Osteocyte (in vitro differentiated cells): ENCODE results near the gene TRIM47. TPM values are rescaled to one million over a fixed set of nuclear protein-coding genes. Genes with fewer than 3 reads are reported as not detected.

Experiments
- DNase-seq: peaks from one replicate; pipeline ENCODE4 v3.0.0; 2021; ENCODE audit warnings: mixed read lengths; ENCODE audit not compliant: unreplicated experiment; ENCODE audit errors: extremely low spot score
- H3K27ac Mint-ChIP-seq: one replicate; pipeline ENCODE4 v1.8.0; 2021; ENCODE audit warnings: mild to moderate bottlenecking, mixed read lengths; ENCODE audit not compliant: unreplicated experiment
- H3K27me3 Mint-ChIP-seq: one replicate; pipeline ENCODE4 v1.8.0; 2021; ENCODE audit warnings: mixed read lengths; ENCODE audit not compliant: unreplicated experiment
- H3K36me3 Mint-ChIP-seq: one replicate; pipeline ENCODE4 v1.8.0; 2021; ENCODE audit warnings: mixed read lengths; ENCODE audit not compliant: unreplicated experiment
- H3K4me1 Mint-ChIP-seq: one replicate; pipeline ENCODE4 v1.8.0; 2021; ENCODE audit warnings: mixed read lengths; ENCODE audit not compliant: unreplicated experiment
- H3K4me3 Mint-ChIP-seq: one replicate; pipeline ENCODE4 v1.8.0; 2021; ENCODE audit warnings: mild to moderate bottlenecking, moderate library complexity, mixed read lengths; ENCODE audit not compliant: unreplicated experiment
- H3K9me3 Mint-ChIP-seq: one replicate; pipeline ENCODE4 v1.8.0; 2021; ENCODE audit warnings: mixed read lengths; ENCODE audit not compliant: unreplicated experiment
- long read RNA-seq: library from polyadenylated mRNA; unstranded; transcript quantifications from one replicate; pipeline ENCODE4 v2.0.0, GENCODE V29; 2021
- total RNA-seq: library from RNA; stranded (reverse); gene quantifications from 2 replicates; pipeline ENCODE4 v1.2.1, GENCODE V29; 2021
- TF ChIP-seq, protein P1 (sequence below): fragments of 200-600 bp; sonication (generic); IDR thresholded peaks from 2 replicates; pipeline ENCODE4 v1.5.0; 2021; ENCODE audit warnings: antibody characterized with exemption, mild to moderate bottlenecking, moderate library complexity

Gene TRIM47, protein sequence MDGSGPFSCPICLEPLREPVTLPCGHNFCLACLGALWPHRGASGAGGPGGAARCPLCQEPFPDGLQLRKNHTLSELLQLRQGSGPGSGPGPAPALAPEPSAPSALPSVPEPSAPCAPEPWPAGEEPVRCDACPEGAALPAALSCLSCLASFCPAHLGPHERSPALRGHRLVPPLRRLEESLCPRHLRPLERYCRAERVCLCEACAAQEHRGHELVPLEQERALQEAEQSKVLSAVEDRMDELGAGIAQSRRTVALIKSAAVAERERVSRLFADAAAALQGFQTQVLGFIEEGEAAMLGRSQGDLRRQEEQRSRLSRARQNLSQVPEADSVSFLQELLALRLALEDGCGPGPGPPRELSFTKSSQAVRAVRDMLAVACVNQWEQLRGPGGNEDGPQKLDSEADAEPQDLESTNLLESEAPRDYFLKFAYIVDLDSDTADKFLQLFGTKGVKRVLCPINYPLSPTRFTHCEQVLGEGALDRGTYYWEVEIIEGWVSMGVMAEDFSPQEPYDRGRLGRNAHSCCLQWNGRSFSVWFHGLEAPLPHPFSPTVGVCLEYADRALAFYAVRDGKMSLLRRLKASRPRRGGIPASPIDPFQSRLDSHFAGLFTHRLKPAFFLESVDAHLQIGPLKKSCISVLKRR
- total RNA-seq, result 33.3 and 40.2 TPM in 2 replicates
- long read RNA-seq, partial matches to known transcripts, result 0 of 1 reads
- long read RNA-seq, other reads (novel, unspliced or antisense), result 0 of 1 reads

DNA sequence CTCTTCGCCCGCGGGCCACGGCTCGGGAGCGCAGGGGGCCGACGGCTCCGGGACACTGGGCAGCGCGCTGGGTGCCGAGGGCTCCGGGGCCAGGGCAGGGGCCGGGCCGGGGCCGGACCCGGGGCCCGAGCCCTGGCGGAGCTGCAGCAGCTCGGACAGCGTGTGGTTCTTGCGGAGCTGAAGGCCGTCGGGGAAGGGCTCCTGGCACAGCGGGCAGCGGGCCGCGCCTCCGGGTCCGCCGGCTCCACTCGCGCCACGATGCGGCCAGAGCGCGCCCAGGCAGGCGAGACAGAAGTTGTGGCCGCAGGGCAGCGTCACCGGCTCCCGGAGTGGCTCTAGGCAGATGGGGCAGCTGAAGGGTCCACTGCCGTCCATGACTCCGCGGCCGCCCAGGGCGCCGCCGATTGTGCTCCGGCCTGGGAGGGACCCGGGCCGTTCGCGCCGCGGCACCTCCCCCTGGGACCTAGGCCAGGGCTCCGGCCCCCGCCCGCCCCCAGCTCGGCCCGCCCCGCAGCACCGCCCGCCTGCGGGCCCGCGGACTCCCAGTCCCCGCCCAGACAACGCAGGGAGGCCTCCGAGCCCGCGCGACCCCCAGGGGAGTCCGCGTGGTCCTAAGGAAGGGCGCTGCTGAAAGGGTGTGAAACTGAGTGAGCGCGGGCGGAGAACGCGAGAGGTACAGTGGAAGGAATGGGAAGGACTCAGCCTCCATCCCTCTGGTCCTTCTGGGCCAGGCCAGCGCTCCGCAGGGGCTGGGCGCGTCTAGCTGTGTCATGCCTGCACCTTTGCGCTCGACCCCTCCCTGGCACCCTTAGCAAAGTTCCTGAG lies at the start of gene TRIM47:
TSS of gene TRIM47 (minus strand) at position 408 of the 825 bp plus-strand sequence. CDS start at position 375, 33 bp downstream.
- TF ChIP-seq, protein P1, sequence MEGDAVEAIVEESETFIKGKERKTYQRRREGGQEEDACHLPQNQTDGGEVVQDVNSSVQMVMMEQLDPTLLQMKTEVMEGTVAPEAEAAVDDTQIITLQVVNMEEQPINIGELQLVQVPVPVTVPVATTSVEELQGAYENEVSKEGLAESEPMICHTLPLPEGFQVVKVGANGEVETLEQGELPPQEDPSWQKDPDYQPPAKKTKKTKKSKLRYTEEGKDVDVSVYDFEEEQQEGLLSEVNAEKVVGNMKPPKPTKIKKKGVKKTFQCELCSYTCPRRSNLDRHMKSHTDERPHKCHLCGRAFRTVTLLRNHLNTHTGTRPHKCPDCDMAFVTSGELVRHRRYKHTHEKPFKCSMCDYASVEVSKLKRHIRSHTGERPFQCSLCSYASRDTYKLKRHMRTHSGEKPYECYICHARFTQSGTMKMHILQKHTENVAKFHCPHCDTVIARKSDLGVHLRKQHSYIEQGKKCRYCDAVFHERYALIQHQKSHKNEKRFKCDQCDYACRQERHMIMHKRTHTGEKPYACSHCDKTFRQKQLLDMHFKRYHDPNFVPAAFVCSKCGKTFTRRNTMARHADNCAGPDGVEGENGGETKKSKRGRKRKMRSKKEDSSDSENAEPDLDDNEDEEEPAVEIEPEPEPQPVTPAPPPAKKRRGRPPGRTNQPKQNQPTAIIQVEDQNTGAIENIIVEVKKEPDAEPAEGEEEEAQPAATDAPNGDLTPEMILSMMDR, result peak; percentile 27
- Mint-ChIP-seq H3K9me3 (no peaks in the 10 kb centered on the region), H3K36me3 (peaks cover 2% of the 10 kb centered on the region), H3K27ac (peak within 1 kb of the TSS; percentile 99), H3K27me3 (no peaks in the 10 kb centered on the region), H3K4me3 (peak within 1 kb of the TSS; percentile 86), H3K4me1 (peaks cover 52% of the 10 kb centered on the region)
- no peak for DNase-seq

DNA sequence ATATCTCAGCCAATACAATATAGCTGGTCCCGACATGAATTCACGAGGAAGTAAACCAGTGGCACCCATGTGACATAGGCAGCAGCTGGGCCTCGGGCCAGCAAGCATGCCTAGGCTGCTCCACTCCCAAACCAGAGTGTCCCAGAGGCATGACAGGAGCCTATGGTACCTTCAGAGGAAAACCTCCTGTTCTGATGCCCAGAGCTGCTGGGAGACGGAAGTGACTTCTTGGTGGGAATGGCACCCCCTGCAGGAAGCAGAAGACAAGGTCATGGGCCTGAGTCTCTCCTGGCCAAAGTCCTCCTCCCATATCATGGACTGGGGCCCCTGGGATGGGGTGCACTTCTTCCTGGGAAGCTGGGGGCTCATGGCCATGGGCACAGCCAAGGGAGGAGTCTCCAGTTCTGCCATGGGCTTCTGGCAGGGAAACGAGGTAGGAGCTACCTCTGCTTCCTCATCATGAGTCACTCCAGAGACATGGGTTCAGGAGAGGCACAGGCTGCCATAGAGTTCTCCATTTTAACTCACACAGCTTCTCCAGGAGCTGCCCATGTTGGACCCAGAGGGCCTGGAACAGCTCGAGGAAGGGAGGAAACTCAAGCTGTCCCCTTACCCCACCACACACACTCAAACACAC lies 49.0 kb upstream of the TRIM47 start:
- H3K9me3 Mint-ChIP-seq, result no peaks in the 10 kb centered on the region
- DNase-seq, result no peak
- TF ChIP-seq, protein P1, result peak; percentile 36
- no peaks in the 10 kb centered on the region for H3K27me3 Mint-ChIP-seq
- peaks cover 4% of the 10 kb centered on the region for H3K36me3 Mint-ChIP-seq
- no peak overlapping the region for H3K4me3 Mint-ChIP-seq
- H3K27ac Mint-ChIP-seq, result no peak overlapping the region
- H3K4me1 Mint-ChIP-seq, result no peaks in the 10 kb centered on the region

DNA sequence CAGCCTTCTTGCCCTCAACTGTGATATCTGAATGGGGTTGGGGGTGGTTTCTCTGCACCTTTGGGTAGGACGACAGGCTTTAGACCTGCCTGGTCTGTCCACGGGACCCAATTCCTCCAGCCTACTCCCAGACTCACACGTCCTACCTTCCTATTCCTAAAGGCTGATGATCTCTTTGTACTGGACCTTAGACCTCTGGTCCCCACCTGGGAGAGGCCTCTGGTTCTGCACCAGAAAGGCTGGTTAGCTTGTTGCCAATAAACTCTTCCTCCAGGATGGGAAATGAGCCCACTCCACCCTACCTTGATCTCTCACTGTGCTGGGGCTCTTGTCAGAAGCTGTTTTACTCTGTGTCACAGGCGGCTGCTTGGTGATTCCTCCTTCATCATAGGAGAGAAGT lies 48.1 kb upstream of the TRIM47 start:
- DNase-seq, result no peak
- Mint-ChIP-seq H3K4me1 (no peaks in the 10 kb centered on the region), H3K27ac (no peak overlapping the region), H3K27me3 (no peaks in the 10 kb centered on the region), H3K4me3 (no peak overlapping the region), H3K36me3 (peaks cover 8% of the 10 kb centered on the region), H3K9me3 (no peaks in the 10 kb centered on the region)
- TF ChIP-seq, protein P1, result no peak

DNA sequence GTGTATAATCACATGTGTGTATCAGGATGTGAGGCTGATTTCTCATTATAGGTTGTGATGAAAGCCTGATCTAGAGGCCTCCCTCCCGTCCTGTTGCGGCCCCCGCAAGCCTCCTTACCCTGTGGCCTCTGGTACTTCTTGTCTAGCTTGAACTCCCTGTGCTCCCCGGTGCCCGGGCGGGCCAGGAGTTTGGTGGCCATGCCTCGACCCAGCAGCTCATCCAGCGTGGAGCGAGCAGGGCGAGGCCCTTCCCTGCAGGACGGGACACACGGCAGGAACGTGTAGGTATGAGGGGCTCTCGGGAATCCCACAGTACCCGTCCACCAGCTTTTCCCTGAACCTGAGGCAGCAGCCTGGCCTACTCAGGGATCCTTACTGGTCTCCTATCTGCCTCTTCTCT lies 47.5 kb upstream of the TRIM47 start:
- H3K9me3 Mint-ChIP-seq, result no peaks in the 10 kb centered on the region
- H3K27me3 Mint-ChIP-seq, result no peaks in the 10 kb centered on the region
- H3K36me3 Mint-ChIP-seq, result peaks cover 8% of the 10 kb centered on the region
- H3K4me1 Mint-ChIP-seq, result no peaks in the 10 kb centered on the region
- DNase-seq, result no peak
- no peak overlapping the region for H3K27ac Mint-ChIP-seq
- TF ChIP-seq, protein P1, result no peak
- no peak overlapping the region for H3K4me3 Mint-ChIP-seq
